ENCODE results near the gene S100Z. TPM values are rescaled to one million over a fixed set of nuclear protein-coding genes. Genes with fewer than 3 reads are reported as not detected.

The S100Z gene
- total and polyA plus RNA-seq, 2 donors (not counting 1 experiment from before 2014, with no cell fraction given), result 1.0 to 2.4 TPM

- peaks cover 5% of the 10 kb centered on the region for H3K27me3 Mint-ChIP-seq
- Histone ChIP-seq H3K4me2 (replicated peaks; ENCODE audit: low read depth, low read length, poor library complexity, severe bottlenecking) (no peak overlapping the region), H3K36me3 (replicated peaks in 1 of 2; ENCODE audit: control extremely low read depth in 1 of 2, control insufficient read depth in 1 of 2, extremely low read depth in 1 of 2, insufficient read depth in 2 of 2, low read length in 1 of 2) (no peaks in the 10 kb centered on the region), H3K4me3 (ENCODE audit: control extremely low read depth in 1 of 5, extremely low read depth in 1 of 5, insufficient read depth in 1 of 5, low read depth in 2 of 5, low read length in 4 of 5) (no peak overlapping the region), H3K27me3 (replicated peaks in 1 of 4; ENCODE audit: control extremely low read depth in 1 of 4, control insufficient read depth in 3 of 4, insufficient read depth in 4 of 4, low read length in 3 of 4) (no peaks in the 10 kb centered on the region), H3K9me3 (ENCODE audit: control extremely low read depth in 1 of 3, control insufficient read depth in 2 of 3, insufficient read depth in 1 of 3, low read length in 2 of 3) (no peaks in the 10 kb centered on the region), H2AFZ (ENCODE audit: insufficient read depth, low read depth, low read length, poor library complexity, severe bottlenecking) (no peak overlapping the region), H3K27ac (ENCODE audit: low read length in 2 of 2) (no peak overlapping the region), H3K79me2 (ENCODE audit: control insufficient read depth, insufficient read depth, low read length) (no peaks in the 10 kb centered on the region), H3K4me1 (ENCODE audit: control insufficient read depth in 2 of 2, insufficient read depth in 2 of 2, low read length in 2 of 2) (no peaks in the 10 kb centered on the region), H3K9ac (ENCODE audit: low read length) (no peak overlapping the region), H4K20me1 (ENCODE audit: control insufficient read depth, insufficient read depth, low read length, poor library complexity, severe bottlenecking) (no peaks in the 10 kb centered on the region)
- no peaks in the 10 kb centered on the region for H3K4me1 Mint-ChIP-seq
- WGBS (ENCODE audit: insufficient coverage), result 72% methylated on average over 3 of the region's 6 CpGs
- H3K27ac Mint-ChIP-seq, result no peak overlapping the region
- no peaks in the 10 kb centered on the region for H3K9me3 Mint-ChIP-seq (ENCODE audit: insufficient read depth)
- DNase-seq (no peak), ATAC-seq (ENCODE audit: low read depth) (no peak)
- CTCF ChIA-PET, result no interaction called here
- no peak overlapping the region for H3K4me3 Mint-ChIP-seq
- intact Hi-C loops (cut with micrococcal nuclease), result no loop called here
- POLR2A ChIA-PET, result no interaction called here
- TF ChIP-seq CTCF (IDR thresholded peaks at IDR 0.05) (no peak), EZH2 (IDR thresholded peaks at IDR 0.05; ENCODE audit: borderline replicate concordance, insufficient read depth, low read depth, low read length, poor library complexity, severe bottlenecking) (no peak)
Observed at GRCh38 chr5:76926329-76927105, 76.7 kb downstream of the S100Z start.

GRCh38 chr5:76927961-76928360, 78.1 kb downstream of the S100Z start:
- no peak for ATAC-seq (ENCODE audit: low read depth)
- Histone ChIP-seq H3K4me2 (replicated peaks; ENCODE audit: low read depth, low read length, poor library complexity, severe bottlenecking) (no peak overlapping the region), H2AFZ (ENCODE audit: insufficient read depth, low read depth, low read length, poor library complexity, severe bottlenecking) (no peak overlapping the region), H3K9ac (ENCODE audit: low read length) (no peak overlapping the region), H3K4me3 (ENCODE audit: control extremely low read depth in 1 of 5, extremely low read depth in 1 of 5, insufficient read depth in 1 of 5, low read depth in 2 of 5, low read length in 4 of 5) (no peak overlapping the region), H3K27me3 (replicated peaks in 1 of 4; ENCODE audit: control extremely low read depth in 1 of 4, control insufficient read depth in 3 of 4, insufficient read depth in 4 of 4, low read length in 3 of 4) (no peaks in the 10 kb centered on the region), H3K36me3 (replicated peaks in 1 of 2; ENCODE audit: control extremely low read depth in 1 of 2, control insufficient read depth in 1 of 2, extremely low read depth in 1 of 2, insufficient read depth in 2 of 2, low read length in 1 of 2) (no peaks in the 10 kb centered on the region), H3K79me2 (ENCODE audit: control insufficient read depth, insufficient read depth, low read length) (no peaks in the 10 kb centered on the region), H3K4me1 (ENCODE audit: control insufficient read depth in 2 of 2, insufficient read depth in 2 of 2, low read length in 2 of 2) (no peaks in the 10 kb centered on the region), H3K9me3 (ENCODE audit: control extremely low read depth in 1 of 3, control insufficient read depth in 2 of 3, insufficient read depth in 1 of 3, low read length in 2 of 3) (no peaks in the 10 kb centered on the region), H3K27ac (ENCODE audit: low read length in 2 of 2) (no peak overlapping the region), H4K20me1 (ENCODE audit: control insufficient read depth, insufficient read depth, low read length, poor library complexity, severe bottlenecking) (no peaks in the 10 kb centered on the region)
- Mint-ChIP-seq H3K27ac (no peak overlapping the region), H3K27me3 (peaks cover 5% of the 10 kb centered on the region), H3K4me3 (no peak overlapping the region), H3K4me1 (no peaks in the 10 kb centered on the region), H3K9me3 (ENCODE audit: insufficient read depth) (no peaks in the 10 kb centered on the region)
- intact Hi-C loops (cut with micrococcal nuclease), result no loop called here
- no peak for TF ChIP-seq EZH2 (IDR thresholded peaks at IDR 0.05; ENCODE audit: borderline replicate concordance, insufficient read depth, low read depth, low read length, poor library complexity, severe bottlenecking)
- TF ChIP-seq CTCF (IDR thresholded peaks at IDR 0.05), result no peak
- DNase-seq, result no peak
- CTCF ChIA-PET, result no interaction called here
- POLR2A ChIA-PET, result no interaction called here
- 96% methylated on average over 2 of the region's 4 CpGs for WGBS (ENCODE audit: insufficient coverage)
